GM21390 (cell line): ENCODE data around the gene CREB5.

Experiments used
- ATAC-seq: cut with Tn5 transposase; IDR thresholded peaks from one replicate; pipeline ENCODE4 v1.9.1; 2021; ENCODE audit not compliant: unreplicated experiment

Gene CREB5

DNA sequence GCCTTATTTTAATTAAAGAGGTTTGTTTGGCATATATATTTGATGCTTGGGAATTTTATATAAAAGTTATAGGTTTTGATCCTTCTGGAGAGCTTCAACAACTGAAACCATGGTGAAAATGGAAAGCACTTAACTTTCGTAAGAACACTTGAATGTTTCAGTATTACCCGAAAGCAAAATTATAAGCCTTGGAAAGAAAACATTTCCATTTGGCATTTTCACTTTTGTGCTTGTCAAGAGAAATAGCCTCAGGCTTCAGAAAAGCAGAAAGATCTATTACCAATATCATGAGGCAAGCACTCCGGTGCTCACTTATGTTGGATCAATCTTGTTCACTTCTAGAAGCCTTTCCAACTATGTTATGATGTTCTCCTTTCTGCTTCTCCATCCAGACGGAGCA, 289.9 kb downstream of the CREB5 start:
- no peak for ATAC-seq

- ATAC-seq = no peak
Measured at GRCh38 chr7:28703037-28703765, 290.9 kb downstream of the CREB5 start.

DNA sequence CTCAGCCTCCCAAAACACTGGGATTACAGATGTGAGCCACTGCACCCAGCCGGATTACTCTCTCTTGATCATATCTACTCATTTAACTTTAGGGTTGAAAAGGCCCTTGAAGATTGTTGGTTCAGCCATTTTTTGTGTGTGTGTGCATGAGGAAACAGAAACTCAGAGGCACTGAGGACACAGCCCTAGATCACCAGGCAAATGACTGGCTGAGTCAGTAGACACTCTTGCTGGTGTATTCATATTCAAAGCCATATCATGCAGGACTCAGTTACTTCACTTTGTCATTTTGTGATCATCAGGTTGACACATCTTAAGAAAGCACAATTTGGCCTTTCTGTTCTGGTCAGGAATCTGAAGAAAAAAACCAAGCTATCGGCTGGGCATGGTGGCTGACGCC, 292.4 kb downstream of the CREB5 start:
- no peak for ATAC-seq

DNA sequence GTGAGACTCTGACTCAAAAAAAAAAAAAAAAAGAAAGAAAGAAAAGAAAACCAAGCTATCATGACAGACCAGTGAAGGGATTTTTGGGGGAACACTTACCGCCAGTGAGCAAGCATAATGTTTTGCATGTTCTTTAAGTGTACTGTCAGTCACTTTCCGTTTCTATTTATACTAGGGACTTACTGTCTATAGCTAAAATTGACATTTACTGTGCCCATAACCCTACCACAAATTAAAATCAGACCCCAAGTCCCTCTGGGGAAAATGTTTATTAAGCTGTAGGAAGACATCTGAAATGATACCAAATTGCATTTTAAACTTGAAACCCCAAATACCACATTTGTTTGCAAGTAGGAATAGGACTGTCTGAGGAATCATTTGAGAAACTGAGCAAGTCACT, 293.0 kb downstream of the CREB5 start:
- ATAC-seq = peak; percentile 93

DNA sequence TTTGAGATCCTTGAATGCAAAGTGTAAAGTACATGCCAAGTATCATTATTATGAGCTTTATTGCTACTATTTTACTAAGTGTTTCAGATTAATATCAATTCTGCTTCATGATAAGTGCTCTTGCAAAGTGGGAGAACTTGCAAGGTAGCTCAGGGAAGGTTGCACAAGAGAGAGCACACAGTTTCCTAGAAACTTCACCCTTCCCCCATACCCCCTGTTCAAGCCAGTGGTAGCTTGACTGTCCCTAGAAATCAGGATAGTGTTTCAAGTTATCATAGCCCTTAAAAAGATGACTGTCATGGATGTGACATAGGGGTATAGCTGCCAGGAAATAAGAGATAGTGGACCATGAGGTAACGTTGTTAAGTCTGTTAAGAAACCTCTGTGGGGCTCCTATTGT, 294.3 kb downstream of the CREB5 start:
- no peak for ATAC-seq

GRCh38 chr7:28707291-28707690, 295.0 kb downstream of the CREB5 start:
- ATAC-seq = no peak

GRCh38 chr7:28708033-28708951, 296.0 kb downstream of the CREB5 start:
- no peak for ATAC-seq

DNA sequence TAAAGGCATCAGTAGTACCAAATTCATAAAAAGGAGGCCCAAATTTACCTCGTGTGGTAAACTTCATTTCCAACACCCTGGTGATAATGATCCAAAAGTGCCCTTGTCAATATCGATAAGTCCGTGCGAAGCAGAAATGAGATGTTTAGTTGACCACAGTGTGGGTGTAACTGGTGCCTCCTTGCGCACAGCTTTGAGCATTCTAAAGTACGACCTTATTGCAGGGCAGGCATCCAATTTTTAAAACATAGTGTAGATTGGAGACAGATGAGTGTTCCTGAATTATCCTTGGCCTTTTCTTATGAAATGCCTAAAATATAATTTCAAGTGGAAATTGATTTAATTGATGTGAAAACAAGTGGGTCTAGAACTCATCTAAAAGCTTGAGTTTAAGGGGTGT, 297.4 kb downstream of the CREB5 start:
- ATAC-seq = no peak

- no peak for ATAC-seq
Measured at GRCh38 chr7:28711114-28711513, 298.8 kb downstream of the CREB5 start.

DNA sequence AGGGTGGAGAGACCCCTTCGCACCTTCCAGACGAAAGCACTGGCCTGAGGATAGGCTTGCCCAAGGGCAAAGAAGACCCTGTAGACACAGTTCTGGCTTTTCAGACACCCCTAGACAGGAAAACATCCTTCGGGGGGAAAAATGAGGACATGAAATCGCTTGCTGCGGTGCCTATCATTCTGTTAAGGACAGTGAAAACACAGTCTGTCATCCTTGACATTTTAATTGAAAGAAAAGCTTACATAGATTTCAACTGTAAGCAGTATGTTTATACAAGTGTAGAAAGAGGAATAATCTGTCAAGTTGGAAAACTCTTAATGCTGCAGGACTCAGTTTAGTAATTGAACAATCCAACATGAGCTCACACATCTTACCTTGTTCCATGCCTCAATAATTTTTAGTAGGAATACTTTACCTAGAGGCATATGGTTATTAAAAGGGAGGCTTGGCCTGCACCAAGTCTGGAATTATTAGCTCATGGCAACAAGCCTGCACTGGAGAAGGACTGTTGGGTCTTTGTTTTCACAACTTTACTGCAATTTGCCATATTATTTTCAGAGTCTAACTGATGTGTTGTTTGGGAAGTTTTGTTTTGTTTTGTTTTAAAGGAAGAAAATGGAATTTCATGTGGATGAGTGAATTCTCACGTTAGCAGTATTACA, 302.3 kb downstream of the CREB5 start:
- ATAC-seq = no peak

DNA sequence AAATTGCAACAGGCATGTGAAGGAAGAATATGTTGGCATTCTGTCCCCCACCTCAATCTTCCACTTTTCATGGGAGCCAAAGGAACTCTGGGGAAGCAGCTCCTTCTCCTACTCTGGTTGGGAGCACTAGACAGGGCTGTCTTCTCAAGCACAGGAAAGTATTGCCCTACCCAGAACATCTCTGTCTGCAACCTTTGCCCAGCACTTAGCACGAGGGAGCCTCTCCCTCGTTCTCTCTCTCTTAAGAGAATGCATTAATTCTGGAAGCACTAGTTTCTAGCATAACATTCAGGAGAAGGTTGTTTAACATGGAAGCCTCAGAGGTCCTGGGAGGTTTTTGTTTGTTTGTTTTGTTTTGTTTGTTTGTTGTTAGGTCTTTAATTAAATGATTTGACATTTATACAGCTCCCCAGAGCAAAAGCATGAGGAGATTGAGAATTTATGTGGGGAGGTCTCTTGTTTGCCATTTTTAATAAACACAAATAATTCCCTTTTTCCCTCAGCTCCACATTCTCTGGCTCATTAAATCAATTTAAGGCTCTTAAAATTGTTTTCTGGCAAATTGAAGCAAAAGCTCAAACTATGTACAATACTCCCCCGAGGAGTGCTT, 305.2 kb downstream of the CREB5 start:
- no peak for ATAC-seq

GRCh38 chr7:28718055-28718481, 305.8 kb downstream of the CREB5 start:
- ATAC-seq = no peak

DNA sequence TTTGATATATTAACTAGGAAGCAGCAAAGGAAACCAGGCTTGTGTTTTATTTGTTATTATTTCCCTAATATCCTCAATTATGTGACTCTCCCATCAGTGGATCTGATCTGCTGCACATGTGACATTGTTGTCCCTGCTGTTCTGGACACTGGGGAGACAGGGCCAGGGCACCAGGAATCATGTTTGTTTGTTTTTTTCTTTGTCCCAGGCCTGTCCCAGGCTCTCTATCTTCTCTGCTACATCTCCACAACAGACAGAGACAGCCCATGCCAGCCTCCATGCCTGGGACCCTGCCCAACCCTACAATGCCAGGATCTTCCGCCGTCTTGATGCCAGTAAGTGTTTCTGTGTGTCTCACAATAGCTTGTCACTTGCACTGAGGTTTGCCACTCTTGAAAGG, 306.2 kb downstream of the CREB5 start:
- ATAC-seq = no peak

DNA sequence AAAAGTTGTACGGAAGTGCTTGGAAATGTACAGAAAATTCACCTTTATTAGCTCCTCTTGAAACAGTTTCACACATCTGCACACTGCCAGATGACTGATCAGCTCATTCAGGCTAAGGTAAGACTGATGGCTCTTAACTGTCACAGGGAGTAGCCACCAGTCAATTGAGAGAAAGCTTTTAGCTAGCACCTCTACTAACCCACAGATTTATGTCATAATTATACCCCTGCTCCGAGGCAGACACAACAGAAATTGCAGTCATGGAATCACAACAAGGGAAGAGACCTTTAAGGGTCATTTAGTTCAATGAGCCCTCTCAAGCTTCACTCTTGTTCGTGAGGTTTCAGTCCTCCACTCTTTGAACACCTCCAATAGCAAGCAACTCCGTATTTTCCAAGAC, 310.4 kb downstream of the CREB5 start:
- no peak for ATAC-seq

GRCh38 chr7:28723336-28723735, 311.0 kb downstream of the CREB5 start:
- no peak for ATAC-seq

- no peak for ATAC-seq
Measured at GRCh38 chr7:28724563-28724962, 312.2 kb downstream of the CREB5 start.

GRCh38 chr7:28725045-28725642, 312.8 kb downstream of the CREB5 start:
- no peak for ATAC-seq

GRCh38 chr7:28725911-28726310, 313.6 kb downstream of the CREB5 start:
- no peak for ATAC-seq

DNA sequence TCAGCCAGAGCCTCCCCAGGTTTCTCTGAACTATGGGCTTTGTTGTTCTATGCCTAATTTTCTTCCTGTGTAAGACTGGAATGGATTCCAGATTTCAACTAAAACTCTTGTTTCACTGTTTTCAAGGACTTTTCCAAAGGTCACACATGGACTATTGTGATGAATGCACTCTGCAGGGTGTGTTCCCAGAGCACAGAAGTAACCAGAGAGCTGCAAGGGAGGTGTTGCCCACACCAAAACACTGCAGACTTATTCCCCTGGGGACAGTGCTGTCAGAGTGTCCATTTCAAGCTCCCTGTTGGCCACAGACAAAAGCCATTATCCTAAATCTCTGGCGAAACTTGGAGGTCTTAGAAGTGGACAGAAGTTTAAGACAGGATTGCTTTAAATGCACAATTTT, 314.2 kb downstream of the CREB5 start:
- ATAC-seq = no peak

GRCh38 chr7:28729281-28729680, 317.0 kb downstream of the CREB5 start:
- no peak for ATAC-seq

DNA sequence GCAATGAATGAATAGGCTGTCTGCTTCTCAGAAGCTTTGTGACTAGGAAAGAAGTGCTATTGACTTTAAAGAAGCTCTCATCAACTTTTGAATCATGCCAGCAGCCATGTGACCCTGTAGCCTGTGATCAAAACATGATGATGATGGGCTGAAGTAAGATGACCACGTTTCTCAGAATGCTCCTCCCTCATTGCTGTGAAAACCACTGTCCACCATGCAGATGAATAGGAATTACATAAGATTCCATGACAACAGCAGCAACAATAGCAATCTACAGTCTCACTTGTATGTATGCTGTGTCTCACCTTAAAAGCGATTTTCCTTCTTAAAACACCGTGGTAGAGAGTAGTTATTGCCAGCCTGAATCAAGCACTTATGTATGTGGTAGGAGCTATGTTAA, 317.4 kb downstream of the CREB5 start:
- no peak for ATAC-seq
